Muscle layer of colon (tissue), 2 donors: ENCODE results near the gene TRIM44.

ENCODE experiments used
- H3K27ac ChIP-seq: one replicate; pipeline ENCODE4 v1.7.0; 2013; ENCODE audit warnings: low read depth, mild to moderate bottlenecking, low read length, moderate library complexity
- H3K27me3 ChIP-seq, 2 donors: one replicate each; pipeline ENCODE4 v1.7.0; 2013; ENCODE audit warnings: low read length in 2 of 2, mild to moderate bottlenecking in 2 of 2; ENCODE audit not compliant: insufficient read depth in 2 of 2, control insufficient read depth in 1 of 2
- H3K36me3 ChIP-seq: one replicate; pipeline ENCODE4 v1.7.0; 2013; ENCODE audit warnings: mild to moderate bottlenecking, low read length; ENCODE audit not compliant: insufficient read depth
- H3K4me1 ChIP-seq: one replicate; pipeline ENCODE4 v1.7.0; 2013; ENCODE audit warnings: mild to moderate bottlenecking, low read length; ENCODE audit not compliant: insufficient read depth
- H3K4me3 ChIP-seq, 2 donors: one replicate each; pipeline ENCODE4 v1.7.0; 2013; ENCODE audit warnings: low read length in 2 of 2, low read depth in 1 of 2, mild to moderate bottlenecking in 1 of 2, moderate library complexity in 1 of 2
- H3K9ac ChIP-seq: one replicate; pipeline ENCODE4 v1.7.0; 2013; ENCODE audit warnings: low read length
- H3K9me3 ChIP-seq: one replicate; pipeline ENCODE4 v1.7.0; 2013; ENCODE audit warnings: mild to moderate bottlenecking, low read length
- donor health status: abdominal sarcoma.
- donor health status: Adenocarcinoma of cecum.

TRIM44 gene

DNA sequence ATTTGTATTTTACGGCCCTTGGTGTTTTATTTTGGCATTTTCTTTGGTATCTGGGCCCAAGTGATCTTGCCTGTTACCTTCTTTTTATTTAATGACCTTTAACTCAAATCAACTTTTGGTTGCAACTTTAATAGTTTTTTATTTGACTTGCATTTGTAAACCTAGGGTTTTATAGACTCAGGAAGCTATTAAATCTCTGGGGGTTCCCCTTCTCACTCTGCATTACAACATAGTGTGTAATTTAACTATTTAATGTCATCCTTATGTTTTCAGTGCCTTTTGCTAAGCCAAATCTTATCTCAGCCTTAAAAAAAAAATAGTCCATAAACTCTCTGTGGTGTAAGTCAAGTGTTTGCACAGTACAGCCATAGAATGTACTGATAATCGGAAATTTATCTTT is 41.0 kb upstream of the TRIM44 start:
- H3K36me3 ChIP-seq: no peaks in the 10 kb centered on the region
- peaks cover 22 to 27% of the 10 kb centered on the region in 2 donors for H3K27me3 ChIP-seq
- peaks cover 10% of the 10 kb centered on the region for H3K4me1 ChIP-seq
- no peak overlapping the region for H3K27ac ChIP-seq
- no peaks in the 10 kb centered on the region for H3K9me3 ChIP-seq
- no peak overlapping the region for H3K9ac ChIP-seq
- no peak overlapping the region for H3K4me3 ChIP-seq

DNA sequence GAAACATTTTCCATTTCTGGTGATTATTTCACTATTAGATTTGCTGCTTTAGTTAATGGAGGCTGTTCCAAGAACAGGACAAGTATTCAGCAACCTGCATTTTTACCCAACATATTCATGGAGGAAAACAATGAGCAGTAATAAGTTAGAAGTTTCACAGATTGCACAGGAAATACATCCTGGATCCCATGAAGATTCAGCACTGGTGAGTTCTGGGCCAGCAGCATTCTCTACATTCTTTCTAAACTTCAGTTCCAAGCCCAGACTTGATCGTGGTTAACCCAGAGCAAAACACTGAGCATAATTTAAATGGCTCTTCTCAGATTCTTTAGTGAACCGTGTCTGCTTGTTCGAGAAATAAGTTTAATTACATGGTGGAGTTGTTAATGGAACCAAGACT is 40.5 kb upstream of the TRIM44 start:
- Histone ChIP-seq H3K27me3 (peaks cover 22 to 27% of the 10 kb centered on the region in 2 donors), H3K36me3 (no peaks in the 10 kb centered on the region), H3K4me3 (no peak overlapping the region), H3K4me1 (peaks cover 10% of the 10 kb centered on the region), H3K9ac (no peak overlapping the region), H3K27ac (no peak overlapping the region), H3K9me3 (no peaks in the 10 kb centered on the region)

- Histone ChIP-seq H3K27ac (no peak overlapping the region), H3K4me3 (no peak overlapping the region), H3K36me3 (no peaks in the 10 kb centered on the region), H3K9me3 (no peaks in the 10 kb centered on the region), H3K27me3 (peaks cover 22 to 27% of the 10 kb centered on the region in 2 donors), H3K4me1 (peaks cover 6% of the 10 kb centered on the region), H3K9ac (no peak overlapping the region)
Measured at GRCh38 chr11:35623621-35624168, 38.9 kb upstream of the TRIM44 start.

DNA sequence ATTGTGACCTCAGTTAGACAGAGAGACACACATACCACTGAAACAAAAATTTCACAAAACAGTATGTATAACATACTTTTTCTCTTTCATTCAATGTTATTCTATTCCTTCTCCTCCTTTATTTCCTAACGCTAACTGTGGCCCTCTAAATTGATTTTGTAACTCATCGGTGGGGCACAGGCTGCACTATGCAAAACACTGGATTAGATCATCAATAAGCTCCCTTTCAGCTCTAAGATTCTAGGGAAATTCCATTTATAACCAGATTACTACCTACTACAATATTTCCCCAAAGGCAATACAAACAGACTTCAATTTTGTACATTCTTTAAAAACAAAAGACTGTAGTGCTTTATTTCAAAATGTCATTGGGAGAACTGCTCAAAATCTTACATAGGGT is 38.3 kb upstream of the TRIM44 start:
- Histone ChIP-seq H3K9me3 (no peaks in the 10 kb centered on the region), H3K9ac (no peak overlapping the region), H3K4me1 (peaks cover 6% of the 10 kb centered on the region), H3K36me3 (no peaks in the 10 kb centered on the region), H3K27me3 (peaks cover 17 to 27% of the 10 kb centered on the region in 2 donors), H3K4me3 (no peak overlapping the region), H3K27ac (no peak overlapping the region)

- no peak overlapping the region for H3K4me3 ChIP-seq
- peaks cover 12 to 27% of the 10 kb centered on the region in 2 donors for H3K27me3 ChIP-seq
- no peak overlapping the region for H3K9ac ChIP-seq
- peaks cover 4% of the 10 kb centered on the region for H3K4me1 ChIP-seq
- no peaks in the 10 kb centered on the region for H3K36me3 ChIP-seq
- H3K27ac ChIP-seq: no peak overlapping the region
- H3K9me3 ChIP-seq: no peaks in the 10 kb centered on the region
Measured at GRCh38 chr11:35624781-35625180, 37.8 kb upstream of the TRIM44 start.

GRCh38 chr11:35626501-35626900 is 36.1 kb upstream of the TRIM44 start:
- Histone ChIP-seq H3K4me1 (no peaks in the 10 kb centered on the region), H3K9ac (no peak overlapping the region), H3K9me3 (no peaks in the 10 kb centered on the region), H3K27ac (no peak overlapping the region), H3K36me3 (no peaks in the 10 kb centered on the region), H3K4me3 (no peak overlapping the region), H3K27me3 (peaks cover 6 to 19% of the 10 kb centered on the region in 2 donors)

GRCh38 chr11:35629511-35629910 is 33.1 kb upstream of the TRIM44 start:
- H3K9ac ChIP-seq: no peak overlapping the region
- H3K4me3 ChIP-seq: no peak overlapping the region
- no peaks in the 10 kb centered on the region for H3K4me1 ChIP-seq
- no peak overlapping the region for H3K27ac ChIP-seq
- no peaks in the 10 kb centered on the region for H3K36me3 ChIP-seq
- no peaks in the 10 kb centered on the region for H3K27me3 ChIP-seq
- no peaks in the 10 kb centered on the region for H3K9me3 ChIP-seq

GRCh38 chr11:35629914-35630313 is 32.7 kb upstream of the TRIM44 start:
- H3K9me3 ChIP-seq: no peaks in the 10 kb centered on the region
- H3K4me3 ChIP-seq: no peak overlapping the region
- H3K27ac ChIP-seq: no peak overlapping the region
- no peaks in the 10 kb centered on the region for H3K4me1 ChIP-seq
- H3K36me3 ChIP-seq: no peaks in the 10 kb centered on the region
- H3K9ac ChIP-seq: no peak overlapping the region
- H3K27me3 ChIP-seq: no peaks in the 10 kb centered on the region

- H3K27me3 ChIP-seq: no peaks in the 10 kb centered on the region
- H3K9me3 ChIP-seq: no peaks in the 10 kb centered on the region
- H3K36me3 ChIP-seq: no peaks in the 10 kb centered on the region
Measured at GRCh38 chr11:35631891-35632290, 30.7 kb upstream of the TRIM44 start.

GRCh38 chr11:35632301-35632700 is 30.3 kb upstream of the TRIM44 start:
- no peaks in the 10 kb centered on the region for H3K9me3 ChIP-seq
- H3K36me3 ChIP-seq: no peaks in the 10 kb centered on the region
- no peak overlapping the region for H3K9ac ChIP-seq
- H3K27me3 ChIP-seq: no peaks in the 10 kb centered on the region
- H3K27ac ChIP-seq: no peak overlapping the region
- H3K4me3 ChIP-seq: no peak overlapping the region
- no peaks in the 10 kb centered on the region for H3K4me1 ChIP-seq

More at GRCh38 chr11:35631891-35632290, 30.7 kb upstream of the TRIM44 start:
- Histone ChIP-seq H3K4me3 (no peak overlapping the region), H3K4me1 (no peaks in the 10 kb centered on the region), H3K9ac (no peak overlapping the region), H3K27ac (no peak overlapping the region)

DNA sequence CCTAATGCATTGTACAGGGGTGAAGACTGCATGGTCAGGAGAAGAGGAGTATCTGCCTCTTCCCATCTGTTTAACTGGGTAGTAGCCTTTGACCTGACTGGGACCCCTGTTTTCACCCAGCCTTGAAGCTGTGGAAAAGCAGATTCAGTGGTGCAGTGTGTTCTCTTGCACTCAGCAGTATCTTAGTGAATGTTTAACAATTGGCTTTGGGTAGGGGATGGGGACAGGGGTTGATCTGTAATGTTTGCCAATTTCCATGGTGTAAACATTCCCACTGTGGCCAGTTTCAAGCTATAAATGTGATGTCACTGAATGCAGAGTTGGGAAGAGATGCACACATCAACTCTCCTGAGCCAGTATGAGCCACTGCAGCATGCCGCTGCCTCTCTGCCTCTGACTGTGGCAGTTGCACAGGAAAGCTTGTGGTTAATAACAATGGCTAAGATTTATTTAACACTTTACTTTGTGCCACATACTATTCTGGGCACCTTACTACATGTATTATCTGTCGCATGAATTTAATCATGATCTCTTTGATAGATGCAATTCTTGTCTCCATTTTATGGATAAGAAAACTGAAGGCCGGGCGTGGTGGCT is 28.6 kb upstream of the TRIM44 start:
- H3K27me3 ChIP-seq: peaks cover 0 to 4% of the 10 kb centered on the region in 2 donors
- no peaks in the 10 kb centered on the region for H3K9me3 ChIP-seq
- no peak overlapping the region for H3K27ac ChIP-seq
- H3K4me3 ChIP-seq: no peak overlapping the region
- H3K36me3 ChIP-seq: no peaks in the 10 kb centered on the region
- H3K4me1 ChIP-seq: no peaks in the 10 kb centered on the region
- H3K9ac ChIP-seq: no peak overlapping the region

GRCh38 chr11:35635933-35636332 is 26.6 kb upstream of the TRIM44 start:
- Histone ChIP-seq H3K36me3 (no peaks in the 10 kb centered on the region), H3K27me3 (peaks cover 0 to 4% of the 10 kb centered on the region in 2 donors), H3K27ac (no peak overlapping the region), H3K9me3 (no peaks in the 10 kb centered on the region), H3K9ac (no peak overlapping the region), H3K4me3 (no peak overlapping the region), H3K4me1 (no peaks in the 10 kb centered on the region)
